HL-60/S4 (cell line): Measurements from ENCODE around the gene WDFY3.

ENCODE experiments used
- in situ Hi-C: fragments of 300-500 bp; cut with MboI; formaldehyde crosslinking; loops from 2 replicates; pipeline ENCODE4 v1.14.3; 2022; ENCODE audit warnings: low sequenced_read_pairs

WDFY3 gene

GRCh38 chr4:84733343-84734033 lies 233.0 kb downstream of the WDFY3 start:
- in situ Hi-C loops: no loop called here

- in situ Hi-C loops: no loop called here
Observed at GRCh38 chr4:84730375-84730774, 236.1 kb downstream of the WDFY3 start.

- in situ Hi-C loops: no loop called here
Observed at GRCh38 chr4:84727491-84727890, 239.0 kb downstream of the WDFY3 start.

- in situ Hi-C loops: no loop called here
Observed at GRCh38 chr4:84726356-84726755, 240.1 kb downstream of the WDFY3 start.

- in situ Hi-C loops: no loop called here
Observed at GRCh38 chr4:84722720-84723119, 243.8 kb downstream of the WDFY3 start.

- in situ Hi-C loops: no loop called here
Observed at GRCh38 chr4:84719115-84719514, 247.4 kb downstream of the WDFY3 start.

GRCh38 chr4:84718699-84719098 lies 247.8 kb downstream of the WDFY3 start:
- in situ Hi-C loops: no loop called here

- in situ Hi-C loops: no loop called here
Observed at GRCh38 chr4:84710548-84710947, 255.9 kb downstream of the WDFY3 start.

GRCh38 chr4:84708406-84709135 lies 257.9 kb downstream of the WDFY3 start:
- in situ Hi-C loops: no loop called here

GRCh38 chr4:84706286-84706685 lies 260.2 kb downstream of the WDFY3 start:
- in situ Hi-C loops: no loop called here

- in situ Hi-C loops: no loop called here
Observed at GRCh38 chr4:84699001-84699671, 267.4 kb downstream of the WDFY3 start.

GRCh38 chr4:84697615-84698201 lies 268.8 kb downstream of the WDFY3 start:
- in situ Hi-C loops: no loop called here

GRCh38 chr4:84697159-84697558 lies 269.3 kb downstream of the WDFY3 start:
- in situ Hi-C loops: no loop called here

- in situ Hi-C loops: no loop called here
Observed at GRCh38 chr4:84691800-84692199, 274.7 kb downstream of the WDFY3 start.

- in situ Hi-C loops: no loop called here
Observed at GRCh38 chr4:84691170-84691691, 275.3 kb downstream of the WDFY3 start.

GRCh38 chr4:84690481-84690880 lies 276.0 kb downstream of the WDFY3 start:
- in situ Hi-C loops: no loop called here

- in situ Hi-C loops: no loop called here
Observed at GRCh38 chr4:84689197-84689596, 277.3 kb downstream of the WDFY3 start.

- in situ Hi-C loops: no loop called here
Observed at GRCh38 chr4:84688605-84689004, 277.9 kb downstream of the WDFY3 start.

- in situ Hi-C loops: no loop called here
Observed at GRCh38 chr4:84685105-84685504, 281.4 kb downstream of the WDFY3 start.

- in situ Hi-C loops: no loop called here
Observed at GRCh38 chr4:84684361-84684760, 282.1 kb downstream of the WDFY3 start.
